ENCODE results near the gene HOXA4.

HOXA4 gene

GRCh38 chr7:27126596-27127327 is 3.8 kb downstream of the HOXA4 start:
- Histone ChIP-seq H3K27me3 (ENCODE audit: control insufficient read depth, insufficient read depth, low read length) (peaks cover 100% of the 10 kb centered on the region), H3K9me3 (ENCODE audit: control insufficient read depth, insufficient read depth, low read depth, low read length) (no peaks in the 10 kb centered on the region), H3K9ac (ENCODE audit: low read length) (no peak overlapping the region), H3K27ac (ENCODE audit: low read depth, low read length) (no peak overlapping the region), H3K36me3 (ENCODE audit: control insufficient read depth, insufficient read depth, low read length) (no peaks in the 10 kb centered on the region), H3K4me1 (ENCODE audit: control insufficient read depth, insufficient read depth, low read length) (peaks cover 21% of the 10 kb centered on the region; the same call in 1 of the 2 replicates), H3K4me3 (ENCODE audit: low read depth, low read length) (no peak overlapping the region)

DNA sequence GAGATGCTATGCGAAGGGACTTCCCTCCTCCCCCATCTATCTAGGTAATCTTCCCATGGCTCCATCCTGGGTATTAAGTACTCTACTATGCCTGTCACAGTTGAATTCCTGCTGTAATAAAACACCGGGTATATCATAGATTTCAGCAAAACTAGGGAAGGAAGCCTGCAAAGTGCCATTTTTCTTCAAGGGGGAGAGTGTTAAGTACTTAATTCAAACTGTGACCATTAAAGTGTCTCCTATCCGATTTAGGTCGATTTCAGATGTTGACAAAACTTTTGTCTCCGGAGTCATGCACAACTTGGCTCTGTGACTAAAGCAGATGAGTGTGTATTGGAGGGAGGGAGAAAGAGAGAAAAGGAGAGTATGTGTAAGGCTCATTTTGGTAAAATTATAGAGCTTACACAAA is 4.6 kb downstream of the HOXA4 start:
- no peak overlapping the region for H3K9ac ChIP-seq (ENCODE audit: low read length)
- H3K36me3 ChIP-seq (ENCODE audit: control insufficient read depth, insufficient read depth, low read length): no peaks in the 10 kb centered on the region
- peaks cover 100% of the 10 kb centered on the region for H3K27me3 ChIP-seq (ENCODE audit: control insufficient read depth, insufficient read depth, low read length)
- H3K4me1 ChIP-seq (ENCODE audit: control insufficient read depth, insufficient read depth, low read length): peaks cover 17% of the 10 kb centered on the region; the same call in 1 of the 2 replicates
- H3K9me3 ChIP-seq (ENCODE audit: control insufficient read depth, insufficient read depth, low read depth, low read length): no peaks in the 10 kb centered on the region
- H3K4me3 ChIP-seq (ENCODE audit: low read depth, low read length): no peak overlapping the region
- H3K27ac ChIP-seq (ENCODE audit: low read depth, low read length): no peak overlapping the region

- Histone ChIP-seq H3K36me3 (ENCODE audit: control insufficient read depth, insufficient read depth, low read length) (no peaks in the 10 kb centered on the region), H3K4me1 (ENCODE audit: control insufficient read depth, insufficient read depth, low read length) (peaks cover 17% of the 10 kb centered on the region; the same call in 1 of the 2 replicates), H3K9ac (ENCODE audit: low read length) (peak overlapping the region; percentile 13), H3K4me3 (ENCODE audit: low read depth, low read length) (no peak overlapping the region), H3K9me3 (ENCODE audit: control insufficient read depth, insufficient read depth, low read depth, low read length) (no peaks in the 10 kb centered on the region), H3K27ac (ENCODE audit: low read depth, low read length) (no peak overlapping the region), H3K27me3 (ENCODE audit: control insufficient read depth, insufficient read depth, low read length) (peaks cover 100% of the 10 kb centered on the region)
Observed at GRCh38 chr7:27124902-27125689, 5.5 kb downstream of the HOXA4 start.

GRCh38 chr7:27124096-27124901 is 6.3 kb downstream of the HOXA4 start:
- peaks cover 100% of the 10 kb centered on the region for H3K27me3 ChIP-seq (ENCODE audit: control insufficient read depth, insufficient read depth, low read length)
- H3K36me3 ChIP-seq (ENCODE audit: control insufficient read depth, insufficient read depth, low read length): no peaks in the 10 kb centered on the region
- no peaks in the 10 kb centered on the region for H3K9me3 ChIP-seq (ENCODE audit: control insufficient read depth, insufficient read depth, low read depth, low read length)
- peak overlapping the region; percentile 13 for H3K9ac ChIP-seq (ENCODE audit: low read length)
- no peak overlapping the region for H3K27ac ChIP-seq (ENCODE audit: low read depth, low read length)
- peak overlapping the region; percentile 18; the same call in 1 of the 2 replicates for H3K4me3 ChIP-seq (ENCODE audit: low read depth, low read length)
- peaks cover 17% of the 10 kb centered on the region; the same call in 1 of the 2 replicates for H3K4me1 ChIP-seq (ENCODE audit: control insufficient read depth, insufficient read depth, low read length)

DNA sequence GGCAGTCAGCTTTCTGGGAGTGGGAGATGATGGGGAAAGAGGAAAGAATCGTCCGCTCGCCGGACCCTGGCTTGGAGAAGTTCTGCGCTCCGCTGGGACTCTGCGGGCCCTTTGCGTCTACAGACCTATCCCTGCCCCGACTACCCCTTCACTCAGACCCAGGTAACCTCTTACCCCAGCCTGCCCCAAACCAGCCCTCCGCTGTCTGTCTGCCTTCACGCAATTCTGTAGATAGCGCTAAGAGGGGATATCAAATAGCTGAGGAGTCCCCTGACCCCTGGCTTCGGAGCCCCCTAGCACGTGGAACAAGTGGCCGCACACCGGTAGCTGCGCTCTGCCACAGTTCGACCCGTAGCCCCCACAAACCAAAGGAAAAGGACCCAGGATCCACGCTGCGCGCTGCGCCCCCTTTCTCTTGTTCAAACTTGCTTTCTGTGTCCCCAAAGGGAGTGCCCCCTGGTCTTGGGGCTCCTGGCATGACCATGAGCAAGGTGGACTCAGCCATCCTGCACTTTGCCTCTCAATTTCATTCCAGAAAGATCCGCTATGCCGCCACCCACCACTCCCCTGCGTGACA is 7.0 kb downstream of the HOXA4 start:
- Histone ChIP-seq H3K4me1 (ENCODE audit: control insufficient read depth, insufficient read depth, low read length) (peaks cover 17% of the 10 kb centered on the region; the same call in 1 of the 2 replicates), H3K4me3 (ENCODE audit: low read depth, low read length) (peak overlapping the region; percentile 2; the same call in 1 of the 2 replicates), H3K36me3 (ENCODE audit: control insufficient read depth, insufficient read depth, low read length) (no peaks in the 10 kb centered on the region), H3K27ac (ENCODE audit: low read depth, low read length) (no peak overlapping the region), H3K9me3 (ENCODE audit: control insufficient read depth, insufficient read depth, low read depth, low read length) (no peaks in the 10 kb centered on the region), H3K9ac (ENCODE audit: low read length) (peak overlapping the region; percentile 45), H3K27me3 (ENCODE audit: control insufficient read depth, insufficient read depth, low read length) (peaks cover 100% of the 10 kb centered on the region)

DNA sequence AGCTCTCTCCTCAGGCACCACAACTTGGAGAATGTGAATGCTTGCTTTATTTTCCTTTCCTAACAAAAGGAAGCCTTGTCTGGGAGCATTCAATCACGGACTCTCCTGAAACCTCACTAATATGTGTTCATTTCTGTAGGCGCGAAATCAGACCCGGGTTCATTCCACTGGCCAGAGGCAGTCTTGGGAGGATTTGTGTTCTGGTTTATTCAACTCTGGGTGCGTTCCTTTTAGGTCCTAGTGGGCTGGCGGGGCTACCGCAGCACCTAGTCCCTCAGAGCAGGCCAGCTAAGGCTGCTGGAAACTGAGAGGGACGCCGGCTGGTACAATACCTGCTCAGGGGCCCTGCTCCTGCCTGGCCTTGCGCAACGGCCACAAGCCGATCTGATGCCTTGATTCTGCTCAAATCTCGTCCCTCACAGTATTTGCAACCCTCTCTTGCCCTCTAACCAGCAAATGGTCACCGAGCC is 7.5 kb downstream of the HOXA4 start:
- Histone ChIP-seq H3K9me3 (ENCODE audit: control insufficient read depth, insufficient read depth, low read depth, low read length) (no peaks in the 10 kb centered on the region), H3K27ac (ENCODE audit: low read depth, low read length) (no peak overlapping the region), H3K36me3 (ENCODE audit: control insufficient read depth, insufficient read depth, low read length) (no peaks in the 10 kb centered on the region), H3K4me1 (ENCODE audit: control insufficient read depth, insufficient read depth, low read length) (peaks cover 18% of the 10 kb centered on the region; the same call in 1 of the 2 replicates), H3K27me3 (ENCODE audit: control insufficient read depth, insufficient read depth, low read length) (peaks cover 100% of the 10 kb centered on the region), H3K9ac (ENCODE audit: low read length) (peak overlapping the region; percentile 45), H3K4me3 (ENCODE audit: low read depth, low read length) (peak overlapping the region; percentile 2; the same call in 1 of the 2 replicates)

DNA sequence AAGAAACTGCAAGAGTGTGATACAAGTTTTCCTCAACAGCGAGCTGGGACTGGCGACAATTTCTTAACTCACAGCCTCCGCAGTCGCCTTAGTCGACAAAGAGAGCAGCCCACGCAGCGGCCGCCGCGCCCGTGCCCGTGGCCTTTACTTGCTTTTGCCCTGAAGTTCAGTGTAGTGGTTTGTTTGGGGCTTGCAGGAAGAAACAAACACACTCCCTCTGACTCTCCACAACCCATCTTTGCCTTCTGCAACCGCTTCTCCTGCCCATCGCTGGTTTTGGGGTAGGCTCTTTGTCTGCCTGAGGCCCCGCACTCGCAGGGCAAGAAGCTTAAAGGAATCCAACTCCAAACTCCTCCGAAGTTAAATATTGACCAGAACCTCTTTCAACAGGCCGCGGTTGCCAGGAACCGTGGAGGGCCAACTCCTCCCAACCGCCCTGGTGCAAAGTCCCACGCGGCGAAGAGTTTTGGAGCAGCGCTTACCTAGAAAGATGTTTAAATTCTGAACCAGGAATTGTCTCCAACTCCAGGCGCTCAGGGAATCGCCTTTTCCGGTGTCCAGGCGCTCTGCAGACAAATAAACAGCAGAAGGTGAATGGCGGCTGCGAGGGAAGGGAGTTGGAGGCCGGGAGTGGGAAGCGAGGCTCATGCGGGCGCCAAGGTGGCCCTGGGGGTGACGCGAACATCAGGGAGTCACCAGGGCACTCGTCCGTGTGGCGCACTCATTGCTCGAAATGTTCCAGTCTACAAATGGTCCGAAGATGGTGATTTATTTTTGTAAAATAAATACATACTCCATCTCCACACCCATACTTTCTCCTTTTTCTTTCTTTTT is 8.3 kb downstream of the HOXA4 start:
- no peaks in the 10 kb centered on the region for H3K36me3 ChIP-seq (ENCODE audit: control insufficient read depth, insufficient read depth, low read length)
- peak overlapping the region; percentile 45 for H3K9ac ChIP-seq (ENCODE audit: low read length)
- H3K4me1 ChIP-seq (ENCODE audit: control insufficient read depth, insufficient read depth, low read length): peaks cover 23% of the 10 kb centered on the region; the same call in 1 of the 2 replicates
- H3K27me3 ChIP-seq (ENCODE audit: control insufficient read depth, insufficient read depth, low read length): peaks cover 100% of the 10 kb centered on the region
- H3K27ac ChIP-seq (ENCODE audit: low read depth, low read length): no peak overlapping the region
- H3K4me3 ChIP-seq (ENCODE audit: low read depth, low read length): peak overlapping the region; percentile 9; the same call in 1 of the 2 replicates
- H3K9me3 ChIP-seq (ENCODE audit: control insufficient read depth, insufficient read depth, low read depth, low read length): no peaks in the 10 kb centered on the region

DNA sequence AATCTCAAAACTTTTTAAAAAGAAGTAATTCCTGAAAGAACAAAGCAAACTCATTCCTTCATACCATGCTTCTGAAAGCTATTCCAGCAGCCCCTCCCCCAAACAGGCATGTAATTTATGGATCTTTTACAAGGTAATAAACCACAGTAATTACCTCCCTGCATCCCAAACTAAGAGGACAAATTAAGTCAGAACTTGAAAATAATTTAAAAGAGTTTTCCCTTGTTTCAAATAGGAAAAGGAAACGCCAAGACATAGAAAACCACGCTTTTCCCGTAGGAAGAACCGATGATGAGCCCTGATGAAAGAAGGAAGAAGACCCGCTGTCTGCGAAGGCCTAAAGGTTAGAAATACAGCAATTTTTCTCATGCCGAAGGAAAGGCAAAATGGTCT is 8.9 kb downstream of the HOXA4 start:
- Histone ChIP-seq H3K4me3 (ENCODE audit: low read depth, low read length) (peak overlapping the region; percentile 9; the same call in 1 of the 2 replicates), H3K9me3 (ENCODE audit: control insufficient read depth, insufficient read depth, low read depth, low read length) (no peaks in the 10 kb centered on the region), H3K36me3 (ENCODE audit: control insufficient read depth, insufficient read depth, low read length) (no peaks in the 10 kb centered on the region), H3K27ac (ENCODE audit: low read depth, low read length) (no peak overlapping the region), H3K9ac (ENCODE audit: low read length) (peak overlapping the region; percentile 30), H3K27me3 (ENCODE audit: control insufficient read depth, insufficient read depth, low read length) (peaks cover 100% of the 10 kb centered on the region), H3K4me1 (ENCODE audit: control insufficient read depth, insufficient read depth, low read length) (peaks cover 23% of the 10 kb centered on the region; the same call in 1 of the 2 replicates)

DNA sequence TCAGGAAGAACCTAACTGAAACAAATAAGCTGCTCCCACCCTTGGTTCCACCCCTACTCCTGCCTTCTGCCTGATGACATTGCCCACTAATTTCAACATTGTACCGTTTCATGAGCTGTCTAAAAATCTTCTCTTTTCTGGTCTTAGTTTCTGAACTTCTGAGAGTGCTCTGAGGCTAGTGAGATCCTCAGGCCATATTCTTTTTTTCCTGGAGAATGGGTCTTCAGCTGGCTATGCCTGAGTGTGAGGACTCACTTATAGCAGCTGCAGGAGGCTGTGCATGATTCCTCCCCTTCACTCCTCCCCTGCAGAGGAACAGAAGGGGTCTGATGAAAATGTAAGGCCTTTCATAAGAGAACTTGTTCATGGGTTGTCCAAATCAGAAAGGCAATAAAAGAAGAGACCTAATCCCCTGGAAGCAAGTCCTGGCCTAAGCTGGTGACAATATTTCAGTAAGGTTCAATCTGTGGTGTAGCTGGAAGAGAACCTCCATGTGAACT is 11.1 kb downstream of the HOXA4 start:
- Histone ChIP-seq H3K27ac (ENCODE audit: low read depth, low read length) (no peak overlapping the region), H3K36me3 (ENCODE audit: control insufficient read depth, insufficient read depth, low read length) (no peaks in the 10 kb centered on the region), H3K27me3 (ENCODE audit: control insufficient read depth, insufficient read depth, low read length) (peaks cover 100% of the 10 kb centered on the region), H3K9me3 (ENCODE audit: control insufficient read depth, insufficient read depth, low read depth, low read length) (no peaks in the 10 kb centered on the region), H3K9ac (ENCODE audit: low read length) (peak overlapping the region; percentile 30), H3K4me1 (ENCODE audit: control insufficient read depth, insufficient read depth, low read length) (peaks cover 27% of the 10 kb centered on the region; the same call in 1 of the 2 replicates), H3K4me3 (ENCODE audit: low read depth, low read length) (no peak overlapping the region)

Measured in HUES6 (cell line).